Measurements from ENCODE around the gene SARS1. TPM values are rescaled to one million over a fixed set of nuclear protein-coding genes. Genes with fewer than 3 reads are reported as not detected.

SARS1 gene
- total RNA-seq, 2 experiments from 2014 or later: 122 to 131 TPM

DNA sequence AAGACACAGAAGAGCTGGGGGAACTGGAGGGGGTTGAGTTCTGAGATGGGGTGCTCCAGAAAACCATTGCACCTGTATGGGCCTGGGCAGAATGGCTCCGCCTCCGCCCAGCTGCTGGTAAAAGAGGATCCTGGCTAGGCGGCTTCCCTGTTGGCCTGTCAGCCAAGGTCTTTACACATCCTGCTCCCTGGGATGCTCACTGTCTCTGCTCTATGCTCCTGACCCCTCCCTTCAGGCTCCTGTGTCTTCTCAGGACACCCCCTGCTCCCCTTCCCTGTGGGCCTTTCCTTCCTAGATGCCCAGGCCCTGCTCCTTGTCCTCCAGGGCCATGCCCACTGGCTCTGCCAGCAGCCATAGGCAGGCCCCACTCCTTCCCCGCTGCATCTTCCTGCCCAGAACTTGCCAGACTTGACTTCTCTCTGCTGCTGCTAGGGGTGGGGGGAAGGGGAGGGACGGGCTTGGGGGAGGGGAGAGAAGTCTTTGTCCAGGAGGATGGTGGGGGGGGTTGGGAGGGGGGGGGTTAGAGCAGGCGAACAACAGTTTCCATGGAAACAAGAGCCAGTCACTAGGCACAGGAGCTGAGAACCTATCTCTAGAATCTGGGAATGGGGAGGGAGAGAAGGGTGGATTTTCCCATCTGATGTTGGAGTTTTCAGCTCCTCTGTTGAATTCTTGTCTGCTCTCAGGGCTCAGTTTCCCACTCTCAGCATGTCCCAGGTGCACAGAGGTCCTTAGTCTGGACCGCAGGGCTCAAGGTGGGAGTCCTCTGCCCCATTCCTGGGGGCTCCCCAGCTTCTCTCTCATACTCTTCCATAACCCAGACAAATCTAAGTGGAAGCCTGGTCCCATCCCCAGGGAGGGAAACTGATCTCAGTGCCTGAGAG, 46.2 kb downstream of the SARS1 start:
- H3K9me3 Mint-ChIP-seq: no peaks in the 10 kb centered on the region
- Histone ChIP-seq H3K27me3 (ENCODE audit: control insufficient read depth in 1 of 2, insufficient read depth in 2 of 2, low read length in 2 of 2) (no peaks in the 10 kb centered on the region), H3K27ac (ENCODE audit: low read depth in 1 of 2, low read length in 2 of 2) (no peak overlapping the region), H3K4me3 (ENCODE audit: low read length) (no peak overlapping the region), H3K4me1 (ENCODE audit: insufficient read depth, low read length) (peaks cover 6% of the 10 kb centered on the region), H3K9me3 (ENCODE audit: control insufficient read depth in 1 of 2, insufficient read depth in 1 of 2, low read length in 2 of 2) (no peaks in the 10 kb centered on the region), H3K36me3 (ENCODE audit: insufficient read depth, low read length) (no peaks in the 10 kb centered on the region)
- H3K27me3 Mint-ChIP-seq: no peaks in the 10 kb centered on the region
- H3K4me3 Mint-ChIP-seq: no peak overlapping the region
- intact Hi-C loops (cut with DNase I, micrococcal nuclease): loop anchor here in 1 of 2 experiments (5.0 kb wide), 1 partner anchor 232 kb away; the partner anchor contains the start of gene CYB561D1
- H3K27ac Mint-ChIP-seq: no peak overlapping the region
- DNase-seq (no peak), ATAC-seq (ENCODE audit: poor library complexity) (no peak)
- ChIA-PET POLR2A (no interaction called here), CTCF (no interaction called here)
- H3K4me1 Mint-ChIP-seq (ENCODE audit: low read depth): peaks cover 7% of the 10 kb centered on the region
- TF ChIP-seq, protein P1, sequence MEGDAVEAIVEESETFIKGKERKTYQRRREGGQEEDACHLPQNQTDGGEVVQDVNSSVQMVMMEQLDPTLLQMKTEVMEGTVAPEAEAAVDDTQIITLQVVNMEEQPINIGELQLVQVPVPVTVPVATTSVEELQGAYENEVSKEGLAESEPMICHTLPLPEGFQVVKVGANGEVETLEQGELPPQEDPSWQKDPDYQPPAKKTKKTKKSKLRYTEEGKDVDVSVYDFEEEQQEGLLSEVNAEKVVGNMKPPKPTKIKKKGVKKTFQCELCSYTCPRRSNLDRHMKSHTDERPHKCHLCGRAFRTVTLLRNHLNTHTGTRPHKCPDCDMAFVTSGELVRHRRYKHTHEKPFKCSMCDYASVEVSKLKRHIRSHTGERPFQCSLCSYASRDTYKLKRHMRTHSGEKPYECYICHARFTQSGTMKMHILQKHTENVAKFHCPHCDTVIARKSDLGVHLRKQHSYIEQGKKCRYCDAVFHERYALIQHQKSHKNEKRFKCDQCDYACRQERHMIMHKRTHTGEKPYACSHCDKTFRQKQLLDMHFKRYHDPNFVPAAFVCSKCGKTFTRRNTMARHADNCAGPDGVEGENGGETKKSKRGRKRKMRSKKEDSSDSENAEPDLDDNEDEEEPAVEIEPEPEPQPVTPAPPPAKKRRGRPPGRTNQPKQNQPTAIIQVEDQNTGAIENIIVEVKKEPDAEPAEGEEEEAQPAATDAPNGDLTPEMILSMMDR (IDR thresholded peaks at IDR 0.05): no peak
- H3K36me3 Mint-ChIP-seq (ENCODE audit: low read depth): no peaks in the 10 kb centered on the region

DNA sequence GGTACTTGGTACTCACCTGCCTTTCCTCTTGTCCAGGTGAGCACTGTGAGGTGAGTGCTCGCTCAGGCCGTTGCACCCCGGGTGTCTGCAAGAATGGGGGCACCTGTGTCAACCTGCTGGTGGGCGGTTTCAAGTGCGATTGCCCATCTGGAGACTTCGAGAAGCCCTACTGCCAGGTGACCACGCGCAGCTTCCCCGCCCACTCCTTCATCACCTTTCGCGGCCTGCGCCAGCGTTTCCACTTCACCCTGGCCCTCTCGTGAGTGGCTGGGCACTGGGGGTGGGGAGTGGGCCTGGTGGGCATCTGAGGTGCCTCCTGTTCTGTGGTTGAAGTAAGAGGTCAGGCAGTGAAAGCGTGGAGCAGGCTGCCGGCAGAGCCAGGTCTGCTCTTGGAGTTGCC, 47.3 kb downstream of the SARS1 start:
- Mint-ChIP-seq H3K4me1 (ENCODE audit: low read depth) (peaks cover 2% of the 10 kb centered on the region), H3K36me3 (ENCODE audit: low read depth) (no peaks in the 10 kb centered on the region), H3K27ac (no peak overlapping the region), H3K4me3 (no peak overlapping the region), H3K27me3 (no peaks in the 10 kb centered on the region), H3K9me3 (no peaks in the 10 kb centered on the region)
- Histone ChIP-seq H3K27me3 (ENCODE audit: control insufficient read depth in 1 of 2, insufficient read depth in 2 of 2, low read length in 2 of 2) (no peaks in the 10 kb centered on the region), H3K27ac (ENCODE audit: low read depth in 1 of 2, low read length in 2 of 2) (no peak overlapping the region), H3K4me3 (ENCODE audit: low read length) (no peak overlapping the region), H3K9me3 (ENCODE audit: control insufficient read depth in 1 of 2, insufficient read depth in 1 of 2, low read length in 2 of 2) (no peaks in the 10 kb centered on the region), H3K36me3 (ENCODE audit: insufficient read depth, low read length) (no peaks in the 10 kb centered on the region), H3K4me1 (ENCODE audit: insufficient read depth, low read length) (peaks cover 6% of the 10 kb centered on the region)
- CTCF ChIA-PET: no interaction called here
- POLR2A ChIA-PET: no interaction called here
- DNase-seq (no peak), ATAC-seq (ENCODE audit: poor library complexity) (no peak)
- intact Hi-C loops (cut with DNase I, micrococcal nuclease): loop anchor here in 1 of 2 experiments (5.0 kb wide), 1 partner anchor 231 kb away; the partner anchor contains the start of gene CYB561D1
- TF ChIP-seq, protein P1 (IDR thresholded peaks at IDR 0.05): no peak

DNA sequence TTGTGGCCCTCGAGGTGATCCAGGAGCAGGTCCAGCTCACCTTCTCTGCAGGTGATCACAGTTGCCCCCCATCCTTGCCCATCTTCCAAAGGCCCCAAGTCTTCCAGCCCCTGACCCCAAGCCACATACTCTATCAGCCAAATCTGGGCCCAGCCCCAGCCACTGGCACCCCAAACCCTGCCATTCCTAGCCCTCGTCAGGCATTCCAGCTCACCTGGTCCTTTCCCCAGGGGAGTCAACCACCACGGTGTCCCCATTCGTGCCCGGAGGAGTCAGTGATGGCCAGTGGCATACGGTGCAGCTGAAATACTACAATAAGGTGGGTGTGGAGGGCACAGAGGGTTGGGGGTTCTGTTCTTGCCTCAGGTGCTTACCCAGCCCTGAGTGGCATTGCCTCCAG, 47.9 kb downstream of the SARS1 start:
- peaks cover 6% of the 10 kb centered on the region for H3K4me1 ChIP-seq (ENCODE audit: insufficient read depth, low read length)
- ATAC-seq (ENCODE audit: poor library complexity) (no peak), DNase-seq (no peak)
- no peaks in the 10 kb centered on the region for H3K9me3 ChIP-seq (ENCODE audit: control insufficient read depth in 1 of 2, insufficient read depth in 1 of 2, low read length in 2 of 2)
- TF ChIP-seq, protein P1 (IDR thresholded peaks at IDR 0.05): no peak
- Mint-ChIP-seq H3K27ac (no peak overlapping the region), H3K27me3 (no peaks in the 10 kb centered on the region), H3K9me3 (no peaks in the 10 kb centered on the region), H3K4me3 (no peak overlapping the region), H3K4me1 (ENCODE audit: low read depth) (no peaks in the 10 kb centered on the region), H3K36me3 (ENCODE audit: low read depth) (no peaks in the 10 kb centered on the region)
- H3K27ac ChIP-seq (ENCODE audit: low read depth in 1 of 2, low read length in 2 of 2): no peak overlapping the region
- no peaks in the 10 kb centered on the region for H3K27me3 ChIP-seq (ENCODE audit: control insufficient read depth in 1 of 2, insufficient read depth in 2 of 2, low read length in 2 of 2)
- no peaks in the 10 kb centered on the region for H3K36me3 ChIP-seq (ENCODE audit: insufficient read depth, low read length)
- ChIA-PET CTCF (no interaction called here), POLR2A (no interaction called here)
- H3K4me3 ChIP-seq (ENCODE audit: low read length): no peak overlapping the region
- intact Hi-C loops (cut with DNase I, micrococcal nuclease): loop anchor here in 1 of 2 experiments (5.0 kb wide), 1 partner anchor 231 kb away; the partner anchor contains the start of gene CYB561D1

All from CD4-positive, alpha-beta T cell (primary cell).